Glomerular visceral epithelial cell (primary cell): ENCODE measurements around the gene GOSR2.

ENCODE experiments used
- DNase-seq: peaks from one replicate; pipeline ENCODE4 v3.0.0-alpha.2; 2016; ENCODE audit errors: extremely low spot score

Gene GOSR2

DNA sequence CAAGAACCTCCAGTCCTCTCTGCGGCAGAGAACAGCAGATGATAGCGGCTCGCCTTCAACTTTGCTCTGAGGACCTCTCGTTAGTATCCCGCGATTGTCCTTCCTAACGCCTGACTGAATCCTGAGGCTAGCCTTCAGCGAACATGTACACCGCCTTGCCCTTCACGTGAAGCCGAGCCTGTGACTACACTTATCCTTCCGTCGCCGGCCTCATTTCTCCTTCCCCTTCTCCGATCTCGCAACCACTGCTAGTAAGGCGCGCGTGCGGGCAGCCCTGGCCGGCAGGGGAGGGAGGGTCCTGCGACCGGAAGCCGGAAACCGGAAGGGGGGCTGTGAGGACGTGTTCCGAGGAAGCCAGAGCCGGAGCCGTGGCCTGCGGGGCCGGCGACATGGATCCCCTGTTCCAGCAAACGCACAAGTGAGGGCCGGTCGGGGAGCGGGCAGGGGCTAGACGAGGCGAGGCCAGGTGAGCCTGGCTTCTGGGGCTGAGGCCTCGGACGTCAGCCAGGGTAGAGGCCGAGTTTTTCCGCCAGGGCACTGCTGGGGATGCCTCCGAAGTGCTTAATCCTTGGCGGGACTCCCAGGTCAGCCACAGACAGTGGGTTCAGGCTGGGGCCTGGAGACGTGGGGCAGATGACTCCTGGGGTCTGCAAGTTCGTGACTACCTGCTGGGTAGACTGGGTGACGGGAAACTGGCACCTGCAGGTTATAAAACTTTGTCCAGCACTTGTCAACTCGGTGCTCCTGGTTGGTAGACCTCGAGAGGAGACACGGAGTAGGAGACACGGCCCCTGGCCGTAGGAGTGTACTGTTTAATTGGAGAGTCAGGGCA lies at the start of gene GOSR2:
Gene GOSR2, plus strand, starts transcription at position 357 of the 832 bp plus-strand sequence. Its CDS starts 33 bp downstream, at position 390.
- DNase-seq: peak; percentile 90

DNA sequence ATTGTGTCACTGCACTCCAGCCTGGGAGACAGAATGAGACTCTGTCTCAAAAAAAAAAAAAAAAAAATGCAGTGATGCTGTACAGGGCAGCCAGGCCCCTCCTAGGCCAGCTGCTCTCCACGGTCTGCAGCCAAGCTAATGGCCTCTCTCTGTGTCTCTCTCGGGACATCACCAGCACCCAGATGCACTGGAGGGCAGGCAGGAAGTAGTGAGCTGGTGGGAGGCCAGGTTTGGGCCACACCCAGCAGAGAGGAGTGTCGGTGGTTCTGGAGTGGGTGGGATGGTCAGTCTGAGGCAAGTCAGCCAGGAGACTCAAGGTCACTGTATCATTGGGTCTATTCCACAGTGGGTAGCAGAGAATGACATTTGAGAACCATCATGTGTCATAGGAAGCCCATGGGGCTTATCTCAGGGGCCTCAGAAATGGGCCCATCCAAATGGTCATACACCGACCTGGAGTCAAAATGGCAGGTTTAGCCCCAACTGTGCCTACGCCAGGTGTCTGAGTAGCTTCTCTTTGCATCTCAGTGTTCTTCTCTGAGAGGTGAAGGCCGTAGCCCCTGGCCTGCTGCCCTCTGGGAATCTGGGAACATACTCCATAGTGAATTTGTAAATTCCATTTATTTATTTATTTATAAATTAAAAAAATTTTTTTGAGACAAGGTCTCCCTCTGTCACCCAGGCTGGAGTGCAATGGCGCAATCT lies 48.9 kb upstream of the GOSR2 start:
- DNase-seq: no peak

- no peak for DNase-seq
These were observed 48.1 kb upstream of the GOSR2 start for GRCh38 chr17:46874906-46875305.

- no peak for DNase-seq
These were observed 47.1 kb upstream of the GOSR2 start for GRCh38 chr17:46875849-46876352.

- DNase-seq: no peak
These were observed 46.5 kb upstream of the GOSR2 start for GRCh38 chr17:46876353-46876887.

DNA sequence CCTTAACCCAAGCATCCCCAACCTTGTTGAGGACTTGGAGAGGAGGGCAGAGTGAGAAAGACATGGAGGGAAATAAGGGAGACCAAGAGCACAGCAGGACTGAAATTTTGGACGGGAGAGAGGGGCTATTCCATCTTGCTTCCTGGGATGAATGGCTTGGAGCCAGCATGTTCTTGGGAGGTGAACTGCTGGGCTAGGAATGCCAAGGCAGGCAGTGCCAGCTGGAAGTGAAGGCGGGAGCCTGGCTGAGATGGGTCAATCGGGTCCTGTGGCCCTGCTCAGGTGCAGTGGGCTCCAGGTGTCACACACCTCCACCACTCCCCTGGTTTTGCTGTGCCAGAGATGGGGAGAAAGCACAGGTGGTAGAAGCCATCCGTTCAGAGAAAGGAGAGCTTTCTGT lies 46.0 kb upstream of the GOSR2 start:
- no peak for DNase-seq

- no peak for DNase-seq
These were observed 45.5 kb upstream of the GOSR2 start for GRCh38 chr17:46877466-46877865.

- DNase-seq: no peak
These were observed 44.9 kb upstream of the GOSR2 start for GRCh38 chr17:46878055-46878454.

- no peak for DNase-seq
These were observed 43.9 kb upstream of the GOSR2 start for GRCh38 chr17:46879101-46879500.

- no peak for DNase-seq
These were observed 41.9 kb upstream of the GOSR2 start for GRCh38 chr17:46881015-46881414.

GRCh38 chr17:46882666-46883065 lies 40.3 kb upstream of the GOSR2 start:
- no peak for DNase-seq

- no peak for DNase-seq
These were observed 39.0 kb upstream of the GOSR2 start for GRCh38 chr17:46883871-46884520.

GRCh38 chr17:46884552-46884951 lies 38.4 kb upstream of the GOSR2 start:
- no peak for DNase-seq

- DNase-seq: no peak
These were observed 37.3 kb upstream of the GOSR2 start for GRCh38 chr17:46885415-46886309.

DNA sequence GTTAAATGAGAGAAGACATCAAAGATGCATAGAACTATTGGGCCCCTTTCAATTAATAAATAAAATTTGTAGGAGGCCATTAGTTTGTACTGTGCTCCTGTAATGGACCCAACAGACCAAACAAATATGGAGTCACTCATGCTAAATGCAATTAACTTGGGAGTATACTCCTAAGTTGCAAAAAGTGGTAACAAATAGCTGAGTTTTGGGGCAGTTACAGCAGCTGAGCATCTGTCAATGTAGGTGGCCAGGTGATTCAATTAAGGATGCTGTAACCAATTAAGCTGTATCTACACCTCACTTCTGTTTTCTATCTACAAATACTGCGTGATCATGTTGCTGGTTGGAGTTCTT lies 36.7 kb upstream of the GOSR2 start:
- no peak for DNase-seq

DNA sequence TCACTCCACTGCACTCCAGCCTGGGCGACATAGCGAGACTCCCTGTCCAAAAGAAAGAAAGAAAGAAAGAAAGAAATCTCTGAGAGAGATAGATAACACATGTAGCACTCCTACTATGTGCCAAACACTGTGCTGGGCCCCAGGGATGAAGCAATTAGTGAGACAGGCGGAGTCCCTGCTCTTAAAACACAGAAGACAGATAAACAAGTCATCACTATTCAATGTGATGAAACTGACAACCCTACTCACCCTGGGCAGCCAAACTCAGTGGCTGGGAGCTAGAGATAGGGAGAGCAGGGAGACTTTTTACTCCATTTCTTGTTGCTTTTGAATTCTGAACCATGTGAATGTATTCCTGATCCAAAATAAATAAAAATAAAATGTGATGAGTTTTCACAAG lies 35.2 kb upstream of the GOSR2 start:
- DNase-seq: no peak

DNA sequence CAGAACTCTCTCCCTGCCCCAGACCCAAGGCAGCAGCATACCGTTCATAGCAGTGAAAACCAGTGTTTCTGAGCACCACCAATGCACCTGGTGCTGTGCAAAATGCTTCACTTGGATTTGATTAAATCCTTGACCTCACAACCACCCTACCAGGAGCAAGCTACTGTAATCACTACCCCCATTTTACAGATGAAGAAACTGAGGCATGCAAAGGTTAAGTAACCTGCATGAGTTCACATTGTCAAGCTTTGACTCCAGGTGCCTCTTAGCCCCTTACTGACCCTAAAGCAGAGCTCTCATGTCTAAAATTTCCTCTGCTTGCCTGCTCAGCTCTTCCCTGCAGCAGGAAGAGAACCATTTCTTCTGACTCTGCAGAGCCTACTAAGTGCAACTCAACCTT lies 34.2 kb upstream of the GOSR2 start:
- no peak for DNase-seq

DNA sequence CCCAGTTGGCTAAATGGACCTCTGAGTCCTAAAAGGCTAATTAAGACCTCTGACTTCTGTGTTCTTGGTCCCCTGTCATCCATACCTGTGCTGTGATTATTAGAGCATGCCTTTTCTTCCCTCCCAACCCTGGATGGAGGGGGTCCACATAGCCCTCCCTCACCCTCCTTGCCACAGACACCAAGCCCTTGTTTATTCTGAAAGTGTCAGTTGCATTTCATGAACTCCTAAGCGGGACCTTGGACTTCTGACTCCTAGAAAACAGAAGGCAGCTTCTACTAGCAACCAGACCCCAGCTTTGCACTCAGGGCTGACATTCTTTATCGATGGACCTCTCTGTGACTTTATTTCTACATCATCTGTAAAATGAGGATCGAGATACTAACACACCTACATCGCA lies 33.4 kb upstream of the GOSR2 start:
- no peak for DNase-seq

DNA sequence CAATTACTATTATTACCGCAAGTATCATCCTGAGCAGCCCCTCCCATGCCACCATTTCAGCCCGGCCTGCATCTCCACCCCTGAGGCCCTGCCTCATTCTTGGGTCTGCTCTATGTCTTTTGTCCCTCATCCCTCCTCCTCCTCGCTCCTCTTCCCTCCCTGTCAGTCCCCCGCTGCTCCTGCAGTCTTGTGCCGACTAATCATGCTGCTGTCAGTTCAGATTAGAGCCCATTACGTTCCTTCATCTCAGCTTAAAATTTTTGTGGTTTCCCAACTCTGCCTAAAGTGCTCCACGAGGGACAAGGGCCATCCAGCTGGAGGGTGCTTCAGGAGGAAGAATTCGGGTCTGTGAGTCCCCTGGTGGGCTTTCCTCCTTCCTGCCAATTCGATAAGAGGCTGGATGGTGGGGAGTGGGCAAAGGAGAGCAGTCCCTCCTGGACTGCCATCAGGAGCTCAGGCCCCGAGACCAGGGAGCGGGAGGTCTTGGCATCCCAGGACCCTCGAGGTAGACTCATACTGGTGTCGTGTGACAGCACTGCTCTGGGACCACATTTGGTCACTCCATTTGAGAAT lies 32.9 kb upstream of the GOSR2 start:
- no peak for DNase-seq

- DNase-seq: no peak
These were observed 32.3 kb upstream of the GOSR2 start for GRCh38 chr17:46890638-46891037.

GRCh38 chr17:46892192-46892703 lies 30.7 kb upstream of the GOSR2 start:
- DNase-seq: no peak
